GM04503 (cell line): ENCODE data around the gene CFD.

Experiments
- DNase-seq: peaks from one replicate; pipeline ENCODE4 v3.0.0-alpha.2; 2012; ENCODE audit warnings: low read depth

CFD gene

DNA sequence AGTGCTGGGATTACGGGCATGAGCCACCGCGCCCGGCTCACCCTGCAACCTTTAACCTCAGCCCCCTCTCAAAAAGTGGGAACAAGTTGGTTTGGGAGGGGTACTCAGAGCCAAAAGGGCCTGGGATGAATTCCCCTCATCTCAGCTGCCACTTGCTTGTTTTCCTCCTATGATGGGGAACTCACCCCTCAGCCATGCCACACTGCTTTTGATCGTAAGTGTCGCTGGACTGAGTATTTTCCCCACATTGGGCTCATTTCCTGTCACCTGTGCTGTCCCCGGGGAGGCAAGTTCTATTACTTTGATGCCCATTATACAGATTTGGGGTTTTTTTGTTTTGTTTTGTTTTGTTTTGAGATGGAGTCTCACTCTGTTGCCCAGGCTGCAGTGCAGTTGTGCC lies 47.0 kb downstream of the CFD start:
- no peak for DNase-seq

DNA sequence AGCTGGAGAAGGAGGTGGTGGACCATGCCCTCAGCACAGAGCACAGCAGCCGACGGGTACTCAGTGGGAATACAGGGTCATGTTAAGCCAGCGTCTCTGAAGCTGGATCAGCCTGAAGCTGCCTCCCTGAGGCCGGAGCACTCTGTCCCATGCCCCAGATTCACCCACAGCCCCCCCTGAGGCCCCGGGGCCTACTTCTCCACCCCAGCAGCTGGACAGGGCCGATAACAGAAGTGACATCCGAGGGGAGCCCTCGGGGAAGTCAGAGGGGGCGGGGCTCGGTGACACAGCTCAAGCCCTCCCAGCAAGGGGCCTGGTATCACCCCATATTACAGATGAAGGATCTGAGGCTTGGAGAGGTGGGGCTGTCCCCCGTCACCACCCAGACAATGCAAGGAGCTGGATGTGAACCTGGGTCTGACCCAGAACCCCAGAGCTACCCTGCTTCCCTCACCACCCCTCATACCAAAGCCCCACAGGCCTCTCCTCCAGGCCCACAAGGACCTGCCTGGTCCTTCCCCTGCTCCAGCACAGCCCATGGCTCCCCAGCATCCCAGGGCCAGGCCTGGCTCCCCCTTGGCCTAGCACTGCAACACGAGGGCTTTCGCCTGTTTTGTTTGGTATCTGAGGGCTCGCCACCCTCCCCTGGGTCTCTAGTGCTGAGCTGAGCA lies 47.9 kb downstream of the CFD start:
- no peak for DNase-seq

DNA sequence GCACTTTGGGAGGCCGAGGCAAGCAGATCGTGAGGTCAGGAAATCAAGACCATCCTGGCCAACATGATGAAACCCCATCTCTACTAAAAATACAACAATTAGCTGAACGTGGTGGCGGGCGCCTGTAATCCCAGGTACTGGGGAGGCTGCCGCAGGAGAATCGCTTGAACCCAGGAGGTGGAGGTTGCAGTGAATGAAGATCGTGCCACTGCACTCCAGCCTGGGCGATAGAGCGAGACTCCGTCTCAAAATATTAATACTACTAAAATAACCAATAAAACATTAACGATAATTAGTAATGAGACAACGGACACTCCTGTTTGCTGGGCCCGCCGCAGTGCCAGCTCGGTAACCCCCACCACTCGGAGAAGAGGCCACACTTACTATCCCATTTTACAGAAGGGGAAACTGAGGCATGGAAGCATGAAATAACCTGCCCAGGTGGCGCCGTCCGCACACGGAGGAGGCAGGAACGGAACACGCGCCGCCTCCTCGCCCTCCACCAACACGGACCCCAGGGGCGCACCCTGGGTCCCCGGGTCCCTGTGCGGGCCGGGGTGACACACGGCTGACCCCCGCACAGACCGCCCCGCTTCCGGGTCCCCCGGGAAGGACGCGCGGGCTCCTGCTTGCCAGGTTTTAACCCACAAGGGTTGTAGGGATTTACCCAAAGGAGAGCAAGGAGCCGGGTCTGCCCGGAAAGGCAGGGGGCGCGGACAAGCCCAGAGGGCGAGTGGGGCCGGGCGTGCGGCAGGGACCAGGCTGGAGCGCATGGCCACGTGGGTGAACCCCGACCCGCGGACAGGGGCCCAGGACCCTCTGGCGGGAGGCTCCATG lies 52.0 kb downstream of the CFD start:
- DNase-seq, result no peak

DNA sequence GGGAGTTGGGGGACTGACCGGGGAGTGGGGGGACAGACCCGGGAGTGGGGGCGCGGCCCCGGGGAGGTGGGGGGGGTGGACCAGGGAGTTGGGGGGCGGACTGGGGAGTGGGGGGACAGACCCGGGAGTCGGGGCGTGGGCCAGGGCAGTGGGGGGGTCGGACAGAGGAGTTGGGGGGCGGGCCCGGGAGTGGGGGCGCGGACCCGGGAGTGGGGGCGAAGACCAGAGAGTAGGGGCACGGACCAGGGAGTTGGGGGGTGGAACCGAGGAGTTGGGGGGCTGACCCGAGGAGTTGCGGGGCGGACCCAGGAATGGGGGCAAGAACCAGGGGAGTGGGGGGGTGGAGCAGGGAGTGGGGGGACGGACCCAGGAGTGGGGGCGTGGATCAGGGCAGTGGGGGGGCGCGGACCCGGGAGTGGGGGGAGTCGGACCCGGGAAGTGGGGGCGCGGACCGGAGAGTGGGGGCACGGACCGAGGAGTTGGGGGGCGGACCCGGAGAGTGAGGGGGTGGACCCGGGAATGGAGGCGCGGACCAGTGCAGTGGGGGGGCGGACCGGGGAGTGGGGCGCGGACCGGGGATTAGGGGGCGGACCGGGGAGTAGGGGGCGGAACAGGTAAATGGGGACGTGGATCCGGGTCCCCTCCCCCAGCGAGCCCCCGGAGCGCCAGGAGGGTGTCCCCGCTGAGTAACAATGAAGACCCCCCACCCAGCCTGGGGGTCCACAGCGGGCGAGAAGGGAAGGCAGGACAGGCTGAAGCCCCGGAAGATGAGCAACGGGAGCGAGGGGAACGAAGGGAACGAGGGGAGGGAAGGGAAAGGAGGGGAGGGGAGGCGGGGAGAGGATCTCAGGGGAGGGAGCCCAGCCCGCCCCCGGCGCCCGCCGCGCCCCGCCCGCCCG lies 53.0 kb downstream of the CFD start:
- DNase-seq, result no peak
